HFFc6 (cell line): ENCODE results near the gene ASAP2. TPM values are rescaled to one million over a fixed set of nuclear protein-coding genes. Genes with fewer than 3 reads are reported as not detected.

Experiments used
- DNase-seq: peaks from one replicate; pipeline ENCODE4 v3.0.0-alpha.2; 2018
- H3K27ac Mint-ChIP-seq: 2 replicates; pipeline ENCODE4 v1.8.0; 2020; ENCODE audit warnings: mild to moderate bottlenecking, mixed read lengths
- H3K27me3 Mint-ChIP-seq: 2 replicates; pipeline ENCODE4 v1.8.0; 2021; ENCODE audit warnings: mild to moderate bottlenecking, moderate library complexity, mixed read lengths; ENCODE audit not compliant: insufficient read depth
- H3K36me3 Mint-ChIP-seq: 2 replicates; pipeline ENCODE4 v1.8.0; 2021; ENCODE audit warnings: low read depth, mixed read lengths
- H3K4me1 Mint-ChIP-seq: 2 replicates; pipeline ENCODE4 v1.8.0; 2020; ENCODE audit warnings: low read depth, mixed read lengths
- H3K4me3 Mint-ChIP-seq: 2 replicates; pipeline ENCODE4 v1.8.0; 2020; ENCODE audit warnings: mild to moderate bottlenecking, moderate library complexity, mixed read lengths
- H3K9me3 Mint-ChIP-seq: 2 replicates; pipeline ENCODE4 v1.8.0; 2020; ENCODE audit warnings: mild to moderate bottlenecking, mixed read lengths
- CTCF ChIP-seq: fragments of 200-600 bp; sonication (generic); IDR thresholded peaks from 2 replicates; pipeline ENCODE4 v1.5.0; 2021; ENCODE audit warnings: antibody characterized with exemption, mild to moderate bottlenecking
- total RNA-seq, 6 experiments: library from RNA; stranded (reverse); fragmentation: NEBNext Ultra II Directional; extraction: Animal tissue kit (Norgen Biotek cat#: 25700); gene quantifications; 2 replicates in 1 of 6; 3 replicates in 5 of 6; pipeline ENCODE4 v1.2.3, GENCODE V29; 2021

The ASAP2 gene
- total RNA-seq, 6 experiments from 2014 or later: 31.2 to 37.4 (median 34.3) TPM

DNA sequence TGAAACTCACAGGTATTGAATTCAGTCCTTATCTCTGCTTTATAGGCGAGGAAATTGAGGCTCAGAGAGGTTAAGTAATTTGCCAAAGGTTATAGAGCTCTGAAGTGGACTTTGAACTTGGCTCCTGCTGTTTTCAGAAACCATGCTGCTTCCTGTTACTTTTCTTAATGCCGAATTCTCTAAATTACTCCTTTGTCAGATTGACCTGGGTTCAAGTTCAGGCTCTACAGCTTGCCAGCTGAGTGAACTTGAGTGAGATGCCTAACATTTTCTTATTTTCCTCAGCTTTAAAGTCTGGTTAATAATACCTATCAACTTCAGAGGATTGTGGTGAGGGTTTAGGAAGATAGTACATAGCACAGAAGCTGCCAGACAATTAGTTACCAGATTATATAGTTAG lies 3.4 kb downstream of the ASAP2 start:
- no peak for TF ChIP-seq CTCF
- Mint-ChIP-seq H3K4me3 (peak overlapping the region; percentile 41), H3K4me1 (peaks cover 59% of the 10 kb centered on the region), H3K27me3 (no peaks in the 10 kb centered on the region; the same call in 1 of the 2 replicates), H3K27ac (peak overlapping the region; percentile 47; the same call in 1 of the 2 replicates), H3K36me3 (peaks cover 19% of the 10 kb centered on the region), H3K9me3 (no peaks in the 10 kb centered on the region)
- no peak for DNase-seq

DNA sequence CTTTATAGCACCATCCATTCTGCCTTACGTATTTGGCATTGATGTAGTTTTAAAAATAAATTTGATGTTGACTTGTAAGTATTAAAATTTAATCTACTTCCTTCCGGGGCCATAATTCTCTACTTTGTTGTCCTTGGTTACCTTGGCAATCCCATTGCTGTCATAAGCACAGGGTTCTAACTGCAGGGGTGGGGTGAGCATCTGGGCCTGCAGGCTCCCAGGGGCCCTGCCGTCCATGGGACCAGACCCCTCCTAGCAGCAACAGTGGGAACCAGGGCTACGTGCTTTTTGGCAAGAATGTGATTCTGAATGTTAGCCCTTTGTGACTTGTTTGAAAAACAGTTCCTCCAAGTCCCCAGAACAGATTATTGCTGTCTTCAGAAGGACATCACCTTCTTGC lies 4.9 kb downstream of the ASAP2 start:
- H3K4me1 Mint-ChIP-seq: peaks cover 59% of the 10 kb centered on the region
- no peak for DNase-seq
- no peaks in the 10 kb centered on the region; the same call in 1 of the 2 replicates for H3K27me3 Mint-ChIP-seq
- no peaks in the 10 kb centered on the region for H3K9me3 Mint-ChIP-seq
- H3K27ac Mint-ChIP-seq: peak overlapping the region; percentile 74; the same call in 1 of the 2 replicates
- no peak for TF ChIP-seq CTCF
- H3K4me3 Mint-ChIP-seq: no peak overlapping the region
- H3K36me3 Mint-ChIP-seq: peaks cover 23% of the 10 kb centered on the region

- Mint-ChIP-seq H3K27ac (peak overlapping the region; percentile 74), H3K27me3 (no peaks in the 10 kb centered on the region; the same call in 1 of the 2 replicates), H3K9me3 (no peaks in the 10 kb centered on the region)
Observed at GRCh38 chr2:9212010-9212635, 5.5 kb downstream of the ASAP2 start.

GRCh38 chr2:9212661-9213411 lies 6.2 kb downstream of the ASAP2 start:
- Mint-ChIP-seq H3K9me3 (no peaks in the 10 kb centered on the region), H3K4me1 (peaks cover 68% of the 10 kb centered on the region), H3K27ac (no peak overlapping the region), H3K36me3 (peaks cover 28% of the 10 kb centered on the region), H3K27me3 (no peaks in the 10 kb centered on the region; the same call in 1 of the 2 replicates), H3K4me3 (no peak overlapping the region)
- no peak for TF ChIP-seq CTCF
- no peak for DNase-seq

More at GRCh38 chr2:9212010-9212635, 5.5 kb downstream of the ASAP2 start:
- H3K4me1 Mint-ChIP-seq: peaks cover 63% of the 10 kb centered on the region
- TF ChIP-seq CTCF: no peak
- DNase-seq: no peak
- H3K4me3 Mint-ChIP-seq: no peak overlapping the region
- peaks cover 25% of the 10 kb centered on the region for H3K36me3 Mint-ChIP-seq

GRCh38 chr2:9213477-9214051 lies 7.0 kb downstream of the ASAP2 start:
- peak overlapping the region; percentile 39 for H3K27ac Mint-ChIP-seq

More at GRCh38 chr2:9213477-9214051, 7.0 kb downstream of the ASAP2 start:
- Mint-ChIP-seq H3K36me3 (peaks cover 33% of the 10 kb centered on the region), H3K9me3 (no peaks in the 10 kb centered on the region), H3K4me1 (peaks cover 68% of the 10 kb centered on the region), H3K4me3 (no peak overlapping the region), H3K27me3 (no peaks in the 10 kb centered on the region; the same call in 1 of the 2 replicates)
- no peak for DNase-seq
- no peak for TF ChIP-seq CTCF
